Measurements from ENCODE around the gene IL2RG. TPM values are rescaled to one million over a fixed set of nuclear protein-coding genes. Genes with fewer than 3 reads are reported as not detected.
A peak's percentile ranks its signal among the peaks of the same experiment; 100 is the strongest.

Gene IL2RG
- total RNA-seq, 1 donor = not detected

- no peak overlapping the region for H3K4me3 ChIP-seq (ENCODE audit: low read depth, low read length)
- TF ChIP-seq CTCF (IDR thresholded peaks at IDR 0.05; ENCODE audit: insufficient read depth, low read depth, low read length) = no peak
- no peak for DNase-seq (ENCODE audit: low read depth)
Measured at GRCh38 chrX:71148278-71148663, 36.9 kb upstream of the IL2RG start.

- no peak for TF ChIP-seq CTCF (IDR thresholded peaks at IDR 0.05; ENCODE audit: insufficient read depth, low read depth, low read length)
- H3K4me3 ChIP-seq (ENCODE audit: low read depth, low read length) = no peak overlapping the region
- DNase-seq (ENCODE audit: low read depth) = no peak
Measured at GRCh38 chrX:71147496-71148277, 36.3 kb upstream of the IL2RG start.

GRCh38 chrX:71144651-71145050 lies 33.3 kb upstream of the IL2RG start, which contains the start of gene NLGN3:
Gene NLGN3, plus strand, starts transcription at chrX:71144841. Its CDS starts 2,909 bp downstream, at chrX:71147750.
- DNase-seq (ENCODE audit: low read depth) = no peak
- no peak for TF ChIP-seq CTCF (IDR thresholded peaks at IDR 0.05; ENCODE audit: insufficient read depth, low read depth, low read length)
- H3K4me3 ChIP-seq (ENCODE audit: low read depth, low read length) = peak within 1 kb of the TSS; percentile 23

GRCh38 chrX:71143508-71143907 lies 32.1 kb upstream of the IL2RG start:
- DNase-seq (ENCODE audit: low read depth) = peak; percentile 7
- TF ChIP-seq CTCF (IDR thresholded peaks at IDR 0.05; ENCODE audit: insufficient read depth, low read depth, low read length) = no peak
- no peak overlapping the region for H3K4me3 ChIP-seq (ENCODE audit: low read depth, low read length)

- H3K4me3 ChIP-seq (ENCODE audit: low read depth, low read length) = no peak overlapping the region
- TF ChIP-seq CTCF (IDR thresholded peaks at IDR 0.05; ENCODE audit: insufficient read depth, low read depth, low read length) = no peak
- no peak for DNase-seq (ENCODE audit: low read depth)
Measured at GRCh38 chrX:71140440-71140839, 29.1 kb upstream of the IL2RG start.

- no peak for DNase-seq (ENCODE audit: low read depth)
- H3K4me3 ChIP-seq (ENCODE audit: low read depth, low read length) = no peak overlapping the region
- TF ChIP-seq CTCF (IDR thresholded peaks at IDR 0.05; ENCODE audit: insufficient read depth, low read depth, low read length) = no peak
Measured at GRCh38 chrX:71131510-71131909, 20.1 kb upstream of the IL2RG start.

All from fibroblast of villous mesenchyme (primary cell).